Activated T-cell treated with anti-CD3 and anti-CD28 coated beads for 24 hours (primary cell): ENCODE data around the gene RBKS.

Experiments used
- DNase-seq: peaks from one replicate; pipeline ENCODE4 v3.0.0-alpha.2; 2020; ENCODE audit warnings: low read depth

The RBKS gene

GRCh38 chr2:27734305-27734704 lies 155.9 kb downstream of the RBKS start:
- DNase-seq: no peak
